Measurements from ENCODE around the gene ATPAF1. TPM values are rescaled to one million over a fixed set of nuclear protein-coding genes. Genes with fewer than 3 reads are reported as not detected.

The ATPAF1 gene
- polyA plus RNA-seq, 1 of the 3 experiments (the other 2 are of a cell fraction), result 39.9 TPM

DNA sequence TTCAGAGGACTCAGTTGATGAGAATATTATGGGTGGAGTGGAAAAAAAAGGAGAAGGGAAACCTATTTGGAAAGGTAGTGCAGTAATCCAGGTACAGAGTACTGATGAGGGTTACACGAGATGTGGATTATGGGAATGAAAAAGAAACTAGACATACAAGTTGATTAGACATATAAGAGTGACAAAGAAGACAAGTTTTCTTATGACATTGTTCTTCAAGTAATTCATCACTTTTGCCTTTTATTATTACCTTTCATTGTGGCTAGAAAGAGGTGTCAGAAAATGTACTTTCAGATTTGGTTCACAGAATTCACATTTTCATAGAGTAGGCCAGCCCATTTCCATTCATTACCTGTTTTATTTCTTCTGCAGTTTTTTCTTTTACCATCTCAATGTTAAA is 10.4 kb downstream of the ATPAF1 start:
- H3K27ac ChIP-seq (ENCODE audit: low read depth in 2 of 2, low read length in 1 of 2), result no peak overlapping the region
- H3K4me2 ChIP-seq, result no peak overlapping the region
- H3K9ac ChIP-seq, result no peak overlapping the region
- no peaks in the 10 kb centered on the region for H3K27me3 ChIP-seq (ENCODE audit: insufficient read depth)
- no peaks in the 10 kb centered on the region for H3K9me2 ChIP-seq
- TF ChIP-seq GABPA (IDR thresholded peaks at IDR 0.05; ENCODE audit: low read depth) (no peak), NRF1 (IDR thresholded peaks at IDR 0.05; ENCODE audit: low read depth, low read length) (no peak), NFIC (IDR thresholded peaks at IDR 0.05; ENCODE audit: borderline replicate concordance) (no peak)
- no peaks in the 10 kb centered on the region for H3F3A ChIP-seq (replicated peaks; ENCODE audit: insufficient read depth)
- ChIA-PET CTCF (interaction anchor here (1.0 kb wide), 1 partner anchor 10 kb away, joined by 5 read pairs; no protein-coding TSS in a partner anchor), POLR2A (no interaction called here)
- DNase-seq, result no peak
- no peak overlapping the region for H2AFZ ChIP-seq (ENCODE audit: low read depth)
- 94% methylated on average over 1 of the region's 1 CpG for WGBS (ENCODE audit: low lambda C conversion rate)
- no peaks in the 10 kb centered on the region for H4K20me1 ChIP-seq (ENCODE audit: insufficient read depth)
- peaks cover 36 to 40% of the 10 kb centered on the region in 2 experiments for H3K36me3 ChIP-seq (replicated peaks in 1 of 2; ENCODE audit: control insufficient read depth in 1 of 2, insufficient read depth in 2 of 2, low read length in 1 of 2)
- no peaks in the 10 kb centered on the region for H3K79me2 ChIP-seq (ENCODE audit: insufficient read depth)
- H3K9me3 ChIP-seq, result no peaks in the 10 kb centered on the region
- no peaks in the 10 kb centered on the region for H3K4me1 ChIP-seq (ENCODE audit: control insufficient read depth in 1 of 2, insufficient read depth in 2 of 2, low read depth in 1 of 2, low read length in 1 of 2)
- H3K4me3 ChIP-seq (ENCODE audit: low read depth in 2 of 2, low read length in 1 of 2), result no peak overlapping the region

DNA sequence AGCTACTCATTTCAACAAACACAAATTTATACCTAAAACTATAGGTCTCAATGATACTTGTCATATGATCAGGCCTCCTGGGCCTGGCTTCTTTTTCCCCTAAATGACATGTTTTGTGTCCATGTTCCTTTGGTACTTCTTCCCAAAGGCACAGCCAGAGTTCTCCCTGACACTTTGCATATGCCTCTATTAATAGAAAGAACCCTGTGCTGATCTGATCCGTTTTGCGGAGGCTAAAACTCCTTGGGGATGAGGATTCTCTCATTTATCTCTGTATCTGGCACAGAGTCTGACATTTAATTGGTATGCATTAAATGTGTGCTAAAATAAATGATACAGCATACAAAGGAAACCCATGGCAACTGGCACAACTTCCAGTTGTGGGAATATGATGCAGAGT is 11.5 kb downstream of the ATPAF1 start:
- H3F3A ChIP-seq (replicated peaks; ENCODE audit: insufficient read depth), result peaks cover 4% of the 10 kb centered on the region
- ChIA-PET POLR2A (no interaction called here), CTCF (interaction anchor here (0.7 to 1.0 kb wide), 2 partner anchors 9 to 11 kb away, joined by 3 to 5 read pairs; no protein-coding TSS in a partner anchor)
- peaks cover 36 to 45% of the 10 kb centered on the region in 2 experiments for H3K36me3 ChIP-seq (replicated peaks in 1 of 2; ENCODE audit: control insufficient read depth in 1 of 2, insufficient read depth in 2 of 2, low read length in 1 of 2)
- H3K27me3 ChIP-seq (ENCODE audit: insufficient read depth), result no peaks in the 10 kb centered on the region
- H3K9ac ChIP-seq, result no peak overlapping the region
- H3K4me3 ChIP-seq (ENCODE audit: low read depth in 2 of 2, low read length in 1 of 2), result no peak overlapping the region
- H3K27ac ChIP-seq (ENCODE audit: low read depth in 2 of 2, low read length in 1 of 2), result no peak overlapping the region
- 100% methylated on average over 2 of the region's 2 CpGs for WGBS (ENCODE audit: low lambda C conversion rate)
- H3K9me2 ChIP-seq, result no peaks in the 10 kb centered on the region
- no peak for DNase-seq
- H3K4me2 ChIP-seq, result no peak overlapping the region
- no peaks in the 10 kb centered on the region for H4K20me1 ChIP-seq (ENCODE audit: insufficient read depth)
- TF ChIP-seq NRF1 (IDR thresholded peaks at IDR 0.05; ENCODE audit: low read depth, low read length), result no peak
- TF ChIP-seq RAD21 (IDR thresholded peaks at IDR 0.05; ENCODE audit: low read length), result no peak
- TF ChIP-seq, protein P1, sequence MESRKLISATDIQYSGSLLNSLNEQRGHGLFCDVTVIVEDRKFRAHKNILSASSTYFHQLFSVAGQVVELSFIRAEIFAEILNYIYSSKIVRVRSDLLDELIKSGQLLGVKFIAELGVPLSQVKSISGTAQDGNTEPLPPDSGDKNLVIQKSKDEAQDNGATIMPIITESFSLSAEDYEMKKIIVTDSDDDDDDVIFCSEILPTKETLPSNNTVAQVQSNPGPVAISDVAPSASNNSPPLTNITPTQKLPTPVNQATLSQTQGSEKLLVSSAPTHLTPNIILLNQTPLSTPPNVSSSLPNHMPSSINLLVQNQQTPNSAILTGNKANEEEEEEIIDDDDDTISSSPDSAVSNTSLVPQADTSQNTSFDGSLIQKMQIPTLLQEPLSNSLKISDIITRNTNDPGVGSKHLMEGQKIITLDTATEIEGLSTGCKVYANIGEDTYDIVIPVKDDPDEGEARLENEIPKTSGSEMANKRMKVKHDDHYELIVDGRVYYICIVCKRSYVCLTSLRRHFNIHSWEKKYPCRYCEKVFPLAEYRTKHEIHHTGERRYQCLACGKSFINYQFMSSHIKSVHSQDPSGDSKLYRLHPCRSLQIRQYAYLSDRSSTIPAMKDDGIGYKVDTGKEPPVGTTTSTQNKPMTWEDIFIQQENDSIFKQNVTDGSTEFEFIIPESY (IDR thresholded peaks at IDR 0.05; ENCODE audit: borderline replicate concordance, low read depth), result no peak
- TF ChIP-seq POLR2AphosphoS5 (IDR thresholded peaks at IDR 0.05; ENCODE audit: low read depth, low read length), result no peak
- TF ChIP-seq RCOR1 (IDR thresholded peaks at IDR 0.05; ENCODE audit: low read length), result no peak
- no peak for TF ChIP-seq GABPA (IDR thresholded peaks at IDR 0.05; ENCODE audit: low read depth)
- TF ChIP-seq, protein P2, sequence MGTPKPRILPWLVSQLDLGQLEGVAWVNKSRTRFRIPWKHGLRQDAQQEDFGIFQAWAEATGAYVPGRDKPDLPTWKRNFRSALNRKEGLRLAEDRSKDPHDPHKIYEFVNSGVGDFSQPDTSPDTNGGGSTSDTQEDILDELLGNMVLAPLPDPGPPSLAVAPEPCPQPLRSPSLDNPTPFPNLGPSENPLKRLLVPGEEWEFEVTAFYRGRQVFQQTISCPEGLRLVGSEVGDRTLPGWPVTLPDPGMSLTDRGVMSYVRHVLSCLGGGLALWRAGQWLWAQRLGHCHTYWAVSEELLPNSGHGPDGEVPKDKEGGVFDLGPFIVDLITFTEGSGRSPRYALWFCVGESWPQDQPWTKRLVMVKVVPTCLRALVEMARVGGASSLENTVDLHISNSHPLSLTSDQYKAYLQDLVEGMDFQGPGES (IDR thresholded peaks at IDR 0.05; ENCODE audit: low read depth, low read length), result no peak
- TF ChIP-seq, protein P3, sequence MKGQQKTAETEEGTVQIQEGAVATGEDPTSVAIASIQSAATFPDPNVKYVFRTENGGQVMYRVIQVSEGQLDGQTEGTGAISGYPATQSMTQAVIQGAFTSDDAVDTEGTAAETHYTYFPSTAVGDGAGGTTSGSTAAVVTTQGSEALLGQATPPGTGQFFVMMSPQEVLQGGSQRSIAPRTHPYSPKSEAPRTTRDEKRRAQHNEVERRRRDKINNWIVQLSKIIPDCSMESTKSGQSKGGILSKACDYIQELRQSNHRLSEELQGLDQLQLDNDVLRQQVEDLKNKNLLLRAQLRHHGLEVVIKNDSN (IDR thresholded peaks at IDR 0.05; ENCODE audit: borderline replicate concordance, low read depth), result no peak
- no peak for TF ChIP-seq MXI1 (IDR thresholded peaks at IDR 0.05; ENCODE audit: low read depth, low read length)
- TF ChIP-seq YY1 (IDR thresholded peaks at IDR 0.05; ENCODE audit: low read depth), result no peak
- TF ChIP-seq CHD2 (IDR thresholded peaks at IDR 0.05; ENCODE audit: low read length, partially characterized antibody), result no peak
- TF ChIP-seq MEF2A (IDR thresholded peaks at IDR 0.05; ENCODE audit: borderline replicate concordance, low read depth), result no peak
- H2AFZ ChIP-seq (ENCODE audit: low read depth), result no peak overlapping the region
- H3K9me3 ChIP-seq, result no peaks in the 10 kb centered on the region
- H3K4me1 ChIP-seq (ENCODE audit: control insufficient read depth in 1 of 2, insufficient read depth in 2 of 2, low read depth in 1 of 2, low read length in 1 of 2), result no peaks in the 10 kb centered on the region
- no peaks in the 10 kb centered on the region for H3K79me2 ChIP-seq (ENCODE audit: insufficient read depth)
